ENCODE measurements around the gene RNASEH2B.

RNASEH2B gene, protein sequence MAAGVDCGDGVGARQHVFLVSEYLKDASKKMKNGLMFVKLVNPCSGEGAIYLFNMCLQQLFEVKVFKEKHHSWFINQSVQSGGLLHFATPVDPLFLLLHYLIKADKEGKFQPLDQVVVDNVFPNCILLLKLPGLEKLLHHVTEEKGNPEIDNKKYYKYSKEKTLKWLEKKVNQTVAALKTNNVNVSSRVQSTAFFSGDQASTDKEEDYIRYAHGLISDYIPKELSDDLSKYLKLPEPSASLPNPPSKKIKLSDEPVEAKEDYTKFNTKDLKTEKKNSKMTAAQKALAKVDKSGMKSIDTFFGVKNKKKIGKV

DNA sequence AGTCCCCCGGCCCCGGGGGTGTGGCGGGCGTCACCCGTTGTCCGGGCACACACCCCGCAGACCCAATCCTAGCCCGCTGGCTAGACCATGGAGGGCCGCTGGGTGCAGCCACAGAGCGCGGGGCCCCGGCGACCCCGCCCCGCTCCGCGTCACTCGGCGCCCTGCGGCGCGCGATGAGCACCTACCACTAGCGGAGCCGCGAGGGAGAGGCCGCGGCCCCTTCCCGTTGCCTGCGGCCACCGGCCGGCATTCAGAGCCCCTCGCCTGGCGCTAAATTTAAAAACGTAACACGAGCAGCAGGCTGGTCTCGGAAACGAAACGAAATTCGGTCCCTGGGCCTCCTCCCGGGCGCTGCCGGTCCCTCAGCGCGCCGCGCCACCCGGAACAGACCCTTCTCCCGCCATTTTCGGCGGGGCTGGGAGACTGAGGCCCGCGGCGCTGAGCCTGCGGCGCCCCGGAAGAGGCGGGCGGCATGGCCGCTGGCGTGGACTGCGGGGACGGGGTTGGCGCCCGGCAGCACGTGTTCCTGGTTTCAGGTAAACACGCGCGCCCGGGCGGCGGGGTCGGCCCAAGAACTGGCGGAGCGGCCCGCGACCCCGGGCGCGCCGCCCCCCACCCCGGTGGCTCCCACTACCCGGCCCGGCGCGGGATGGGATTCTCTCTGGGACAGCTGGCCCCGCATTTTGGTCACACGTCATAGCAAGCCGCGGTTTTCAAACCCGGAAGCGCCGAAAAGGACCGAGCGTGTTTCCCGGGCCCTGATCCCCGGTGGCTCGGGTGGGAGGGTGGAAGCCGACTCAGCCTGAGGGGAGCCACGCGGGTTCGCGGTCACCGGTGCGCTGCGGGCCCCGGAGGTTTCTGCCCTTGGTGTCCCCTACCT is at the start of gene RNASEH2B:
TSS of gene RNASEH2B (plus strand) at position 187 of the 880 bp plus-strand sequence. CDS start at position 473, 286 bp downstream.
- DNase-seq (ENCODE audit: low read depth in 2 of 2), result peak; percentile 22 to 39

DNA sequence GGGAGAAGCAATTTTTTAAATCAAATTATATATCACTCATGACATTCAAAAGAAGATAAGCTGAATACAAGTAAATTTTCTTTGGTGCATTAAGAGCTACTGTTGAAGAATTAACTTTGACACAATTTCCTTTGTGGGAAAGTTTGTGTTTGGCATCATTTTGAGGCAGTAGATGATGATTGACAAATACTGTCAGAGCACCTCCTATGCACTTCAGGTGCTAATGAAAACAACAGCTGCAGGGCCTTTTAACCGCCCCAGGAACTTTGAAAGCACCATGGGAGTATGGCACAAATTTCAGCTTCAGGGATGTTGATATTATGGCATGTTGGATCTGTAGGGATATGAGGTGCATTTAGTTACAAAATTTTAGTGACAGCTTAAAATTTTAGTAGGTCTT is 45.1 kb upstream of the RNASEH2B start:
- DNase-seq (ENCODE audit: low read depth in 2 of 2), result no peak

DNA sequence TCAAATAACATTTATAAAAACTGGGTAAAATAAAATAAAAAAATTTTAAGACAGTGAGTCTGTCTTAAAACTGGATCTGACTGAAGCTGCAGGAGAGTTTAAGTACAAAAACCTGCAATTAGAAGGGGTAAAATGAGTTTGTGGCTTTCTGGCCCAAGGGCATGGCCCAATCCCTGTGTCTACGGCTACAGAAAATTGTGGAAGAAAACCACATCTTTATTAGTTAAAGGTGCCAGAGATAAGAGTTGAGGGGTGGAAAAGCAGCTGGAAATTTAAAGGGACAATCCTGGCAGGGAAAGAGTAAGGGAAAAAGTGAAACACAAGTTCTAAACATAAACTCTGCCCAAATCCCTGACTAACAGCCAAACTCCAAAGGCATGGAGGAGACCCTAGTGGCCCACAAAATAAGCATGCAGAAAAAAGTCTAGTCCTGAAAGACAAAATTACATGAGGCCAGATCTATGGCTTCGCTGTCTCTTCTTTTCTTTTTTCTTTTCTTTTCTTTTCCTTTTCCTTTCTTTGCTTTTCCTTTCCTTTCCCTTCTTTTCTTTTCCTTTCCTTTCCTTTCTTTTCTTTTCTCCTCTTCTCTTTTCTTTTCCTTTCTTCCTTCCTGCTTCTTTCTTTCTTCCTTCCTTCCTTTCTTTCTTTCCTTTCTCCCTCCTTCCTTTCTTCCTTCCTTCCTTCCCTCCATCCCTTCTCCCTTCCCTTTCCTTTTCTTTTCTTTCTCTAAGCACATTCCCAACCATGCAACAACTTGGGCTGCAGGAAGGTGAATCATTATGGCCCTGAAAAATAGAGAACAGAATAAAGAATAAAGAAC is 42.6 kb upstream of the RNASEH2B start:
- no peak for DNase-seq (ENCODE audit: low read depth in 2 of 2)

DNA sequence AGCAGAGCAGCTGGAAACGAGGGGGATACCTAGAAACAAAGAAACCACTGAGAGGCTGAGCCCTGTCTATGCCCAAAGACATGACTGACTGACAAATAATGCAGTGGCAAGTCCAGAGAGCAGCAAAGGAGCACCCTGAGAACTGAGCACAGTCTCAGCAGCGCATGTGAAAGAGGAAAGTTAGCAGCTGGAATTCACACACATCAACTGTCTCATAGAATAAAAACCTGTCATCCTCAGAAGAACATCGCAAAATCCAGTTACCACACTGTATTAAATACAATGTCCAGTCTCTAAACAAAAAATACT is 42.0 kb upstream of the RNASEH2B start:
- no peak for DNase-seq (ENCODE audit: low read depth in 2 of 2)

DNA sequence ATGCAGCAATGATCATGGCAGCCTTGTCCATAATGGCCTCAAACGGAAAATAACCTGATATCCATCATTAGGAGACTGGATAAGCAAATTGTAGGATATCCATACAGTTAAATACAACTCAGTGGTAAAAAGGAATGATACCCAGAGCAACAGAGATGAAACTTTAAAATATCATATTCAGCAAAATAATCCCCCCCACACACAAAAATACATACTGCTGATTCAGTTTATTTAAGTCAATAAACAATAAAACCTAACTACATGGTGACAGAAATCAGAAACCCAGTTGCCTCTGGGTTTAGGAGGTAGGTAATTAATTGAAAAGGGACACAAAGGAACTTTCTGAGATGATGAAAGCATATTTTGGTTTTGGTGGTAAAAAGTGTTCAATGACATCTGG is 38.2 kb upstream of the RNASEH2B start:
- no peak for DNase-seq (ENCODE audit: low read depth in 2 of 2)

DNA sequence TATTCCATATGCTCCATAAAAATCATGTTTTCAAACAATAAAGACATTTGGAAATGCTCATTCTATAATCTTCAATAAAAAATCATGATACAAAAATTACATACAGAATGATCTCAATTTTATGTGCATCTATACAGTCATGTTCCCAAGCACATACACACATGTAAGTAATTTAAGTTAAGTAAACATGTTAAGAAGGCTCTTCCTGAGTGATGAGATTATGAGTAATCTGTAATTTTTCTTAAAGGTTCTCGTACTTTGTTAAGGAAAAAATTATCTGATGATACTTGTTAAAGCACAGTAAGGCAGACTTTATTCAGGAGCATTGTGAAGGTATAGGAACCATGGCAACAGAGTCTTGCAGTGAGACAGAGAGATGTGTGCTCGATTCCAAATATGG is 36.1 kb upstream of the RNASEH2B start:
- DNase-seq (ENCODE audit: low read depth in 2 of 2), result no peak

DNA sequence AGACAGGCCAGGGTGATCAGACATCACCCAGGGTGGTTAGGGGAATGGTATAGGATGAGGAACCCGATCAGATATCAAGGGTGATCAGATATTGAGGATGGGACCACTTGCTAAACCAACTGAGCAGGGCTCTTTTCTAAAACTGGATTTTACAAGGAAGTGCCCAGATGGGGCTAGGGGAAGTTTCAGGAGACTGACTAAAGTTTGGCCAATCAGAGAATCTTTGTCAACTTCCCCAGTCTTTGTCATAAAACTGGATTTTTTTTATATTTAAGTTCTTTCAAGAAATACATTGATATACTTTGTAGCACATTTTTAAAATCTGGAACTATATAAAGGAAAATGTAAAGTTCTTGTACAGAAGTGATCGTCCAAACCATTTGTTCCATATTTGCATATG is 35.6 kb upstream of the RNASEH2B start:
- no peak for DNase-seq (ENCODE audit: low read depth in 2 of 2)

DNA sequence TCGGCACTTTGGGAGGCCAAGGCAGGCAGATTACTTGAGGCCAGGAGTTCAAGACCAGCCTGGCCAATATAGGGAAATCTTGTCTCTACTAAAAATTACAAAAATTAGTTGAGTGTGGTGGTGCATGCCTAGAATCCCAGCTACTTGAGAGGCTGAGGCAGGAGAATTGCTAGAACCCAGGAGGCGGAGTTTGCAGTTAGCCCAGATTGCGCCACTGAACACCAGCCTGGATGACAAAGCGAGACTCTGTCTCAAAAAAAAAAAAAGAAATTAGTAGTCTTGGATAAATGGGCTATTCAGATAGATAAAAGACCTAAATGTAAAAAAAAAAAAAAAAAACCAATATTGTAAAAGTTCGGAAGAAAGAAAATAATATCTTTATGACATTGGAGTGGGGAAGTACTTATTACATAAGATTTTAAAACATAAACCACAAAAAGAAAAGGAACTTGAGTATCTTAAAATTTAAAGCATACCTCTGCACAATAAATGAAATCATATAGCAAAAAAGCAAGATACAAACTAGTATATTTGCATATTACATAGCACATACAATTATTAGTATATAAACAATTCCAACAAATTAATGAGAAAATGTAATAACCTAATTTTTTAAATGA is 26.7 kb upstream of the RNASEH2B start:
- no peak for DNase-seq (ENCODE audit: low read depth in 2 of 2)

DNA sequence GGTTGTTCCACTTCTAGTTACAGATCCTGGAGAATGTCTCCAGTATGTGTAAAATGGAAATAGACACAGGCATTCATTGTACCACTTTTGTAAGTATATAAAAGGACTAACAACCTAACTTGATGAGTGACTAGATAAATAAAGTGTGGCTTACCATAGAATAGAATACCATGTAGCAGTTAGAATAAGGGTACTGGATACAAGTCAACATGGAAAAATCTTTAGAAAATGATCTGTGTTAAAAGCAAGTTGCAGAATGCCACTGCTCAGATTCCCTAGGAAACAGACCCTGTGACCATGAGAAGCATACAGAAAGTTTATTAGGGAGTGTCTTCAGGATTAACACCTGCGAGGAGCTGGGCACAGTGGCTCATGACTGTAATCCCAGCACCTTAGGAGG is 25.9 kb upstream of the RNASEH2B start:
- DNase-seq (ENCODE audit: low read depth in 2 of 2), result no peak

DNA sequence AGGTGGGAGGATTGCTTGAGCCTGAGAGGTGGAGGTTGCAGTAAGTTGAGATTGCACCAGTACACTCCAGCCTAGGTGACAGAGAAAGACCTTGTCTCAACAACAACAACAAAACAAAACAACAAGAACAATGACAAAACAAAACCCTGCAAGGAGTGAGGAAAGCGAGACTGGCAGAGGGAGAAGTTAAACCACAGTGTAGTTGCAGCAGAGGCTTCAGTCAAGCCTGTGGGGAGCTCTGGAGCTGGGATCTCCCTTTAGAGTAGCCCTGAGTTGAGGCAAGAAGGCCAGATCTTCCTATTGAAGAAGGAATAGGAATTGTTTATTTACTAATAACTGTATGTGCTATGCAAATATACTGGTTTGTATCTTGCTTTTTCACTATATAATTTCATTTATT is 25.3 kb upstream of the RNASEH2B start:
- no peak for DNase-seq (ENCODE audit: low read depth in 2 of 2)

DNA sequence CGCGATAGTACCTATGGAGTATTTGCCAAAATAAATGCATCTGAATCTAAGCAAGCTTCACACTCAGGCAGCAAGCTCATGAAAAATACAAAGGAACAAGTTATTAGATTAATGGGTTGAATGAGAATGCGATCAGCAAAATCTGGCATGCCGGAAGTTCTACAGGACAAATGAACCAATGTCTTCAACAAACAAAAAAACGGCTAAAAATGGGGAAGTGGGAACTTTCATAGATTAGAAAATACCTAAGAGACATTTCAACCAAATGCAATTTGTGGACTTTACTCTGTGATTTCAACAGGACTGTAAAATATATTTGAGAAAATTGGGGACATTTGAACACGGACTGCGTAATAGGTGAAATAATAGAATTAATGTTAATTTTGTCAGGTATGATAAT is 22.4 kb upstream of the RNASEH2B start:
- DNase-seq (ENCODE audit: low read depth in 2 of 2), result no peak

DNA sequence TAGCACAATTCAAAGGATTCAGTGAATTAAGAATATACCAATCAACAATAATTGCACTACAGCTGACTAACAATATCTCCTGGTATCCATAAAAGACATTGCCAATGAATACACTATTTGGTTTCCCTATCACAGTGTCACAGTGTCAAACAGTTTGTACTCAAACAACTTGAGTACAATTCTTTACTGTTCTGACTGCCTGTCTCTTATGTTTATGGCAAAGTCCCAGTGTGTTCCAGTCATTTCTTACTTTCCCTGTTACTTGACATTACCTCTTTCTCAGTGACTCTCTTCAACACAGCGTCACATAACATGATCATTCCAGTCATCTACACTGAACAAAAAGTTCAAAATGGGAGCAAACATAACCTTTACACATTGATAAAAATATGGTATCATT is 21.2 kb upstream of the RNASEH2B start:
- DNase-seq (ENCODE audit: low read depth in 2 of 2), result no peak

DNA sequence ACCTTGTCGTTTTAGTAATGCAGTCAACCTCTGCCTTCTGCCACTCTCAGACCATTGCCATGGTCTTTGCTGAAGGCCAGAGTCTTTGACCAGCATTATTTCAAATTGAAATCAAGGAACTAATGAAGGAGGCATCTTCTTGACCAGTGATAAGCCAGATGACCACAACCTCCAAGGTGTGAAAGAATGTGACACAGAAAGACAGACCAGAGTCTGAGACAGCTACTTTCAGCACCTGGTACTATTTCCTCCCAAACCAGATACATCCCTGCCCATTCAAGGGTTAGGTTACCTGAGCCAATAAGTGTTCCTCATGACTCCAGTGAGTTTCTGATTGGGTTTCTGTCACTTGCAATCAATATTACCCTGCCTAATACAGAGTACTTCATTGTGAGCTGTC is 20.3 kb upstream of the RNASEH2B start:
- no peak for DNase-seq (ENCODE audit: low read depth in 2 of 2)

DNA sequence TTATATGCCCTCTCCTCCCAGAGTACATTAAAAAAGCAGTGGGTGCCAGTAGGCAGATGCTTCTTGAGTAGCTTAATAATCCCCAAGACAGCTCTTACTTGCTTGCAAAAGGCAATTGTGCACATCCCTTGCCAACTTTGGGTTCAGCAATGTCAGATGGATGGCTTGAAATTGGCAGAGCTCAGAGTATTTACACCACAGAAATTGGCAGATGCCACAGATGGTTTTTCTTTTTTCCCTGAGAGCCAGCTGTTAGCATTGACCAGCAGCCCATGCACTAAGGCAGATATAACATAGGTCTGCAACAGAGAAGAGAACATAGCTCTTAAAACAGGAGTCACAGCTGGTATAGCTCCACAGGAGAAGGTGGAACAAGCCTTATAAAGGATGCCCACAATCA is 18.4 kb upstream of the RNASEH2B start:
- no peak for DNase-seq (ENCODE audit: low read depth in 2 of 2)

DNA sequence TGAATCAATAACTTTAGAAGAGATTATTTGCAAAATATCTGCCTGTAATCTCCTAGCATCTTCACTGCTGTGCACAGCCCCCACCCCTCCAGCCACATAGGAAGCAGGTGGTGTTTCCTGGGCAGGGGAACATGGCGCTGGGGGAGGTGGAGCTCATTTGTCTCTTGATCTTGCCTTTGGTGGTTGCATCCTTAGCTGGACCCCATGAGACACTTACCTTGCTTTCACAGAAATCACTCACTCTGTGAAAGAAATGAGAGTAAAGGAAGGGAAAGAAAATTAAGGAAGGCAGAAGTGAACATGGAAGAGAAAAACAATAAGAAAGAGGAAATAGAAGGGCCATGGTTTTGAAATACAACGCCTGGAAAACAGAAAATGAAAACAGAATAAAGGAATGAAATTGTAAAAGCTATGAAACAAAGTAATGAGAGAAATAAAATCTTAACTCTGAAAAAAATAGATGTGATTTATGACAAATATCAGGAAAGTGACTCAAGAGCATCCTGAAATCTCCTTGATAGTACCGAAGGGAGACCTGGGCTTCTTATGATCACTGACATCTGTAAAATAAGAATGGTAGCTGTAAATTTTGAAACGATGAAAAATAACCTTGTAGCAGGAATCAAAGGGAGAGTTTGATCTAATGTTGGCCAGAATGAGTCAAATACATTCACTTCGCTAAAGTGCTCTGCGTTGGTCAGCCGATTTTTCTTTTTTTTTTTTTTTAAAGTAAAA is 17.2 kb upstream of the RNASEH2B start:
- no peak for DNase-seq (ENCODE audit: low read depth in 2 of 2)

DNA sequence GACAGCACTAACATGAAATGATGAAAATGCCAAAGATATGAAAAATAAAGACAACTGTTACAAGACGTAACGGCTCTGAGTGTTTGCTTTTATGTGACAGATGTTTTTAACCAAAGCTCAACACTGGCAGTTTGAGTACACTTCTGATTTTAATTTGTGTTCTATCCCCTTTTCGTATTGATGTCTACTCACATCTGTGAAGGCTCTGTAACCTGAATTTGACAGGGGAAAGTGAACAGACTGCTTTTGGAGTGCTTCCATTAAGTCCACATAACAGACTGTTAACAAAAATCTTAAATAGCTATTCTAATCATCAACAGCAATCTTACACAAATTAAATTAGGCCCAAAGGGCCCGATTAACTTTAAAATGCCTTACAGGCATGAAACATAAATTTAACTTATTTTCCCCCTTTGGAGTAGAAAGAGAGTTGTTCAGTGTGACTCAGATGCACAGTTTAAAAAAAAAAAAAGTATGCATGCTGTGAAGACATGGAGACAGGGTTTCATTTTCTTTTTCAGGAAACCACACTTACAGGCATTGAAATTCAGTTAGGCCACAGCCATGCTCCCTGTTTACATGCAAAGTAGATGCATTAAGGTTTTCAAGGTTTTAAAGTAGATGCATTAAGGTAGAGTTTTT is 16.3 kb upstream of the RNASEH2B start:
- DNase-seq (ENCODE audit: low read depth in 2 of 2), result no peak

DNA sequence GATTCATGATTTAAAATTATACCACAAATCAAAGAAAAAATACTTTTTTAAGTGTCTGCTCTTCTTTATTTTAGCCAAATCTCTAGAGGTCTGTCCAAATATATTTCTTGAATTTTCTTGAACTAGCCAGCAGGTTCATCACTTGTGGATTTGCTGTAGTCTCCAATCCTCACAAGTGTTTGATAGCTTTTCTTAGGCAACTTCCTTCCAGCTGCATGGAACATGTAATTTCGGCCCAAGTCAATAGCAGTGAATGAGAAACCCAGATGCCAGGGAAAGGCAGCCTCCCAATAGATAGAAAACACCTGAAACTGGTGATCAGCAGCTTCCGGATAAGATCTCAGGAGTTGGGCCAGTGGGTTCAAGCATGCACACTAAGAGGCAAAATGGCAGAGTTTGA is 15.6 kb upstream of the RNASEH2B start:
- no peak for DNase-seq (ENCODE audit: low read depth in 2 of 2)

DNA sequence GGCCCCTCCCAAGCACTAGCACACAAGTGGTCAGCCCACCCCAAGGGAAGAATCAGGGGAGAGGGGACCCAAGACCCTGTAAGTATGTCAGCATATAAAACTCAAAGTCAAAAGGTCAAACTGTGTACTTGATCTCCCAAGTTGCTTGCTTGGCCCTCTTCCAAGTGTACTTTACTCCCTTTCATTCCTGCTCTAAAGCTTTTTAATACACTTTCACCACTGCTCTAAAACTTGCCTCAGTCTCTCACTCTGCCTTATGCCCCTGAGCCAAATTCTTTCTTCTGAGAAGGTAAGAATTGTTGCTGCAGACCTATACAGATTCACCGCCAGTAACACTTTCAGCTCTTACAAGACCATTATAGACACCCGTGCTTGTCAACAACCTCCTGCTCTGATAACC is 15.1 kb upstream of the RNASEH2B start:
- no peak for DNase-seq (ENCODE audit: low read depth in 2 of 2)

DNA sequence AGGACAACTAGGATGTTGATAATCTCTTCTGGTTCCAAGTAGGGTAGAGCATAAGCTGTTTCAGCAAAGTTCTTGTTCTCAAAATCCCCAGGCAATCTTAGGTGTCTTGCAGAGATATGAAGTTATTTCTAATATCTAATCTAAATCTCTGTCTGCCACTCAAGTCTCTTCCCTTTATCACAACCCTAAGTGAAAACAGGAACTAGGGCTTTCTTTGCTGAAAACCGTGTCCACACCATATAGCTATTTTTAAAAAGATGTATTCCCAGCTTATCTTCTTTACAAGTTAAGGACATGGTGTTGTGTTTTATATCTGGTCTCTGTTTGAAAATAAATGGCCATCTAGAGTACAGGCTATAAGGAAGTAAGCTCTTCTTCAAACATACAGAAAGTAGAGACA is 11.3 kb upstream of the RNASEH2B start:
- no peak for DNase-seq (ENCODE audit: low read depth in 2 of 2)

DNA sequence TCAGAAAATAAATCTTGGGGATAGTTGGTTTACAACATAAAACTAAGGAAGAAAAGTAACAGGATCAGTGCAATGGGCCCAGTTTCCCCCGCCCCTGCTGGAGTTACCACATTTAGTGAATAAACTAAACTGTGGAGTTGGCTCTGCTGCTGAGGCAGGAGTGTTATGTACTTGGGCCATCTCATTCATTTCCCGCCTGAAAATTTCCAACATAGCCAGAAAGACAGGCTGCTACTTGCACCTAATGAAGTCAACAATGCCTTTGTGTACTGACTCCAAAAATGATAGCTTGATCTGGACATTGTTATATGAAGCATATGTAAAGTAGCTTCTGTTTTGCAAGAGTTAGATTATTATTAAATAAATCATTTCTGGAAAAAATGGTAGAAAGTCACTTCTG is 7.9 kb upstream of the RNASEH2B start:
- no peak for DNase-seq (ENCODE audit: low read depth in 2 of 2)

DNA sequence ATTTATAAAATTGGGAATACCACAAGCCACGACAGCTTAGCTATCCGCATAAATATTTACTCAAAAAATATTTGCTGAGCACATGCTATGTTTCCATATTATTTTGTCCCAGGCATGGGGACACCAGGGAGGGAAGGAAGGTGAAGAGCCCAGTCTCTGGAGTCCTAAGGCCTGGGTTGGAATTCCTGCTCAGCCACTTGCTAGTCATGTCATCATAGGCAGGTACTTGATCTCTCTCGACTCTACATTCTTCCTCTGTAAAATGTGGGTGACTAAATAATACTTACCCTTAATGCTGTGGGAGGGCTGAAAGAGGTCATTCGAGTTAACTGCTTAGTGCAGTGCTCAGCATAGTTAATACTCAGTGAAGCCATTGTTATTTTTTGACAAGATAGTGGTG is 4.3 kb upstream of the RNASEH2B start:
- no peak for DNase-seq (ENCODE audit: low read depth in 2 of 2)

All from stimulated activated CD8-positive, alpha-beta memory T cell treated with anti-CD3 and anti-CD28 coated beads, Interleukin-2, amount 100 ng/mL, for 1 hour (primary cell).